Bronchial epithelial cell (primary cell): ENCODE measurements around the gene DDX46. TPM values are rescaled to one million over a fixed set of nuclear protein-coding genes. Genes with fewer than 3 reads are reported as not detected.
"Not testable (repeated sequence)": the region's sequence is repeated elsewhere in the genome, so short reads cannot be mapped to it uniquely, and the experiment has no call there.

Experiments
- DNase-seq: peaks from one replicate; pipeline ENCODE4 v3.0.0-alpha.2; 2010; ENCODE audit warnings: low read depth
- FAIRE-seq: peaks from 2 replicates; lab custom pipeline; 2011; peaks lifted over from hg19 to GRCh38; lab: Jason Lieb, UNC
- H3K27me3 ChIP-seq: 2 replicates; pipeline ENCODE4 v1.5.1; 2011; ENCODE audit warnings: low read length; ENCODE audit not compliant: control insufficient read depth, insufficient read depth
- H3K36me3 ChIP-seq: 2 replicates; pipeline ENCODE4 v1.5.1; 2011; ENCODE audit warnings: low read length; ENCODE audit not compliant: control insufficient read depth, insufficient read depth
- H3K4me3 ChIP-seq: 2 replicates; pipeline ENCODE4 v1.5.1; 2011; ENCODE audit warnings: mild to moderate bottlenecking, low read depth, low read length, control low read depth
- CTCF ChIP-seq: IDR thresholded peaks from 2 replicates; pipeline ENCODE4 v1.5.1; 2011; ENCODE audit warnings: mild to moderate bottlenecking, moderate library complexity, low read length, control low read depth, inconsistent platforms; ENCODE audit not compliant: insufficient read depth, severe bottlenecking
- total RNA-seq: library from RNA; depleted of rRNA; stranded (reverse); fragments of >200 nt; gene quantifications from 2 replicates; pipeline ENCODE4 v1.2.1, GENCODE V29; 2014

The DDX46 gene
- total RNA-seq, 1 donor from 2014 or later, result 10.8 TPM

- H3K36me3 ChIP-seq, result peaks cover 2% of the 10 kb centered on the region
- peak overlapping the region; percentile 86 for H3K4me3 ChIP-seq
- TF ChIP-seq CTCF, result no peak
- FAIRE-seq (no peak), DNase-seq (peak; percentile 21)
- no peaks in the 10 kb centered on the region for H3K27me3 ChIP-seq
Observed at GRCh38 chr5:134846641-134846960, 88.0 kb downstream of the DDX46 start.

- not testable (repeated sequence) for H3K4me3 ChIP-seq, FAIRE-seq, H3K36me3 ChIP-seq, H3K27me3 ChIP-seq, DNase-seq
Observed at GRCh38 chr5:134849434-134849933, 90.9 kb downstream of the DDX46 start.

- Histone ChIP-seq H3K27me3 (no peaks in the 10 kb centered on the region), H3K4me3 (no peak overlapping the region), H3K36me3 (peaks cover 6% of the 10 kb centered on the region)
- DNase-seq, result peak; percentile 35
- no peak for FAIRE-seq
- TF ChIP-seq CTCF, result peak; percentile 60
Observed at GRCh38 chr5:134851307-134851923, 92.8 kb downstream of the DDX46 start.

- not testable (repeated sequence) for H3K36me3 ChIP-seq, H3K4me3 ChIP-seq, DNase-seq, FAIRE-seq, H3K27me3 ChIP-seq
Observed at GRCh38 chr5:134856465-134856864, 97.9 kb downstream of the DDX46 start.

- no peak overlapping the region for H3K4me3 ChIP-seq
Observed at GRCh38 chr5:134857401-134857800, 98.8 kb downstream of the DDX46 start.

GRCh38 chr5:134864707-134865106, 106.1 kb downstream of the DDX46 start:
- H3K4me3 ChIP-seq, result no peak overlapping the region
- FAIRE-seq (no peak), DNase-seq (no peak)
- H3K36me3 ChIP-seq, result no peaks in the 10 kb centered on the region
- no peaks in the 10 kb centered on the region for H3K27me3 ChIP-seq
- TF ChIP-seq CTCF, result no peak

More at GRCh38 chr5:134857401-134857800, 98.8 kb downstream of the DDX46 start:
- FAIRE-seq, result no peak
- Histone ChIP-seq H3K36me3 (peaks cover 6% of the 10 kb centered on the region), H3K27me3 (no peaks in the 10 kb centered on the region)
- no peak for DNase-seq
- no peak for TF ChIP-seq CTCF

- Histone ChIP-seq H3K27me3 (no peaks in the 10 kb centered on the region), H3K36me3 (no peaks in the 10 kb centered on the region), H3K4me3 (no peak overlapping the region)
- FAIRE-seq, result no peak
- TF ChIP-seq CTCF, result no peak
- no peak for DNase-seq
Observed at GRCh38 chr5:134873494-134873893, 114.9 kb downstream of the DDX46 start.
